ENCODE data around the gene NUTM1. TPM values are rescaled to one million over a fixed set of nuclear protein-coding genes. Genes with fewer than 3 reads are reported as not detected.

Gene NUTM1
- total RNA-seq, 4 donors from 2014 or later = not detected

DNA sequence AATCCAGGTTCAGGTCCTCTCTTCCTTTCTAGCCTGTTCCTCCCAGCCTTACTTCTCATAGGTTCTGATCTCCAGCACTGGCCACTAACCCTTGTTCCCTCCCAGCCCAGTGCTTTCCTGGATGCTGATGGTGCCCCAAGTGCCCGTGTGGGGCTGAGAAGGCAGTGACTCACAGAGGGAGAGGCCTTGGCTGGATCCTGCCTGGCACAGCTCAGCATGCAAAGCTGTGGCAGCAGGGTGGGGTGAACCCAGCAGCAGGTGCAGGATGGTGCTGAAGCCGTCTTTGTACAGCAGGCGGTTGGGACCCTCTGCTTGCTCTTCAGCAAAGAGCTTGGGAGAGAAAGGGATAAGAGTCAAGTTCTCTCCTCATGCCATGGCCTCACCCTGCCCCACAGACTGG lies 16.3 kb downstream of the NUTM1 start:
- TF ChIP-seq, protein P1, sequence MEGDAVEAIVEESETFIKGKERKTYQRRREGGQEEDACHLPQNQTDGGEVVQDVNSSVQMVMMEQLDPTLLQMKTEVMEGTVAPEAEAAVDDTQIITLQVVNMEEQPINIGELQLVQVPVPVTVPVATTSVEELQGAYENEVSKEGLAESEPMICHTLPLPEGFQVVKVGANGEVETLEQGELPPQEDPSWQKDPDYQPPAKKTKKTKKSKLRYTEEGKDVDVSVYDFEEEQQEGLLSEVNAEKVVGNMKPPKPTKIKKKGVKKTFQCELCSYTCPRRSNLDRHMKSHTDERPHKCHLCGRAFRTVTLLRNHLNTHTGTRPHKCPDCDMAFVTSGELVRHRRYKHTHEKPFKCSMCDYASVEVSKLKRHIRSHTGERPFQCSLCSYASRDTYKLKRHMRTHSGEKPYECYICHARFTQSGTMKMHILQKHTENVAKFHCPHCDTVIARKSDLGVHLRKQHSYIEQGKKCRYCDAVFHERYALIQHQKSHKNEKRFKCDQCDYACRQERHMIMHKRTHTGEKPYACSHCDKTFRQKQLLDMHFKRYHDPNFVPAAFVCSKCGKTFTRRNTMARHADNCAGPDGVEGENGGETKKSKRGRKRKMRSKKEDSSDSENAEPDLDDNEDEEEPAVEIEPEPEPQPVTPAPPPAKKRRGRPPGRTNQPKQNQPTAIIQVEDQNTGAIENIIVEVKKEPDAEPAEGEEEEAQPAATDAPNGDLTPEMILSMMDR (IDR thresholded peaks at IDR 0.05; ENCODE audit: low read depth) = no peak

DNA sequence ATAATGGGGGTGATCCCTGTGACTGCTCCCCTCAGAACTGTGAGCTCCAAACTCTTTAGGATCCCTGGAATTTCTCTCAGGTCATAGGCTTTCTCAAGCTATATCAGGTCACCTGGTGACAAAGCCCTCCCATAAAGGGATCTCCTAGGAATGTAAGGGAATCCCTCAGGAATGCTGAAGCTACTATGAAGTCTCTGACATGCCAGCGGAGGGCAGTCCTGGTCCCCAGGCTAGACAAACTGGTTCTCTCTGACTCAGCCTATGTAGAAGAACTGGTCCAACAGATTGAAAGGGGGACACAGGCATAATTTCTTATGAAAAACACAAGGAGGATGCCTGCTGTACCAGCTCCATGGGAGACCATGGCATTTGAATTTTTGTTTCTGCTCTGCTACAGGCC lies 17.2 kb downstream of the NUTM1 start:
- TF ChIP-seq, protein P1 (IDR thresholded peaks at IDR 0.05; ENCODE audit: low read depth) = no peak

DNA sequence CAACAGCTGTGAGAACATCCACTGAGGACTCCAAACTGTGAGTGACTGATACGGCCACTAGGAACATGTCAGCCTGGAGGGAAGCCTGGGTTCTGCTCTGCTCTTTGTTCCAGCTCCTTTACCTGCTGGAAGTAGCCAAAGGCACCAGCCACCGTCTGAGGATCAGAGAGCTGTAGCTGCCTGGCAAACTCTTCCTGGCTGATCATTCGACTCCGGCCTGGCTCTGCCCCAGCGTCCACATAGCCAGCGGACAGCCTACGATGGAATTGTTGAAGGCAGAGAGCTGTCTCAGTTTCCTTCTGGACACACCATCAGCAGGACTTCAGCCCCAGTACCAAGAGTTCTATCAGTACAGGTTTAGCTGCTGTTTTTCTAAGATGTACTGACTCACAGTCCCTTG lies 18.2 kb downstream of the NUTM1 start:
- TF ChIP-seq, protein P1 (IDR thresholded peaks at IDR 0.05; ENCODE audit: low read depth) = no peak

DNA sequence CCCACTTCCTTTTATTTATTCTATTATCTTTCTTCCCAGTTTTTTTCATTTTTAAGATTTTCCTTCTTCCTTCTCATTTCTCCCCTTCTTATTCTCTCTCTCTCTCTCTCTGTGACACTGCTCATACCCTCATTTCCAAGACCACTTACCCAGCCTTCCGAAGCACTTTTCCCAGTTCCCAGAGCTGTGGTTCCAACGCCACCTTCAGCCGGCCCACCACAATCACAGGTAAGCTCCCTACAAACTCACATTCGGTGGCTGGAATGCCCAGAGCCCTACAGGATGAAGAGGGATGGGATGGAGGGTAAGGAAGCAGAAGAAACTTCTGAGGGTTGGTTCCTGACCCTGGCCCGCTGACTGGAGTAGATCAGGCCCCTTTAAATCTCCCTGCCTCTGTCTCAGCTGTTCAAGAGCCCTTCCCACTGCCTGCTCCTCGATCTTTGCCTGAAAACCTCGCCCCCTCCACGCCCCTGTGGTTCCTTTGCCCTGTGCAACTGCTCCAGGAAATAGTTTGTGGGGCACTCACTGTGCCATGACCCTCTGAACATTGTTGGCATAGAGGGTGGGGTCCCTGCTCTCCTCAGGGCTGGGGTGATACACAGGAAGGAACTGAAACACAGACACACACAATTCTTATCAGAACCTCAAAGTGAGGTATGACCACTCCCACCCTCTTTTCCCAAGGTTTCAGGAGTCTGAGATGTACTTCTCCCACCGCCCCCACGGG lies 19.1 kb downstream of the NUTM1 start:
- TF ChIP-seq, protein P1 (IDR thresholded peaks at IDR 0.05; ENCODE audit: low read depth) = no peak

DNA sequence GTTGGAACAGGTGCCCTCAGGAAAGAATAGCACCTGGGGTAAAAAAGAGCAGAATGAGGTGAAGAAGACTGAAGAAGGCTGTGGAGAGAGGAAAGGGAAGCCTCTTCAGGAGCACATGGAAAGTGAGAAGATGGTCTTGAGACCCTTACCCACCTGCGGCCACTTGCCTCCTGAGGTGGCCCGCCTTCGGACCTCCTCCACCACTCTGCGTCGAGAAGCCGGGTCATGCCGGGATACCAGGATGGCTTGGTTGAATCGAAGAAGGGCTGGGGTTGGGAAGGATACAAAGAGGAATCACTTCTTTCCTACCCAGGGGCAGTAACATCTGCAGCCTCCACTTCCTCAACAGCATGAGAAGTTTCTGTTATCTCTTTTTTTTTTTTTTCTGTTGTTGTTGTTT lies 20.9 kb downstream of the NUTM1 start:
- TF ChIP-seq, protein P1 (IDR thresholded peaks at IDR 0.05; ENCODE audit: low read depth) = no peak

DNA sequence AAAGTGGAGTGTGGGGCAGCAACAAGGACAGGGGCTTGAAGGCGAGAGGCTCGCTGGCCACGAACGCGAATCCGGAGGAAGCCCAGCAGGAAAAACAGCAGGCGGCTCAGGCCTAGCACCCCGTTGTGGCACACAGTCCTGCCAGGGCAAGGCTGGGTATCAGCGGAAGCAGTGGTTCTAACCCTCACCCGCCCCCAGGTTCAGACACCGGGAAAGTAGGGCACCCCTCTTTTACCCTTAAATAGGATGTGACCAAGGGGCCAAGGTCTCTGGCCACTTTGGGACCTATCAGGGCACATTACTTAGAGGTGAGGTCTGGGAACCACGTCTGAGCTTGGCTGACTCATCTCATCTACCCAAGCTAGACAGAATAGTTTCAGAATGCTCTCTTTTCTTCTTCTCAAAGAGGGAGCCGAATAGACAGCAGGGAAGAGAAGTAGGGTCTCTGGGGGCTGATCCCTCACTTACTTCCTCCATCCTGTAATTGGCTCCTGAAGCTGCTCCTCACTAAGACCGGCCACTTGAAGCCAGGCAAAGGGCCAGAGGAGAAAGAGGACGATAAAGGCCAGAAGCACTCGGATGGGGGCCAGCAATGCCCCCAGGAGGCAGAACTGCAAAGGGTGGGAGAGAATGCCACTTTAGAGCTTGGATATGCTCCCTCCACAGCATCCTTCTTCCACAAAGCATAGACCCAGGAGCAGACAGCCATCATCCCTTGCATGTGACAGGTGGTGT lies 22.1 kb downstream of the NUTM1 start:
- TF ChIP-seq, protein P1 (IDR thresholded peaks at IDR 0.05; ENCODE audit: low read depth) = no peak

DNA sequence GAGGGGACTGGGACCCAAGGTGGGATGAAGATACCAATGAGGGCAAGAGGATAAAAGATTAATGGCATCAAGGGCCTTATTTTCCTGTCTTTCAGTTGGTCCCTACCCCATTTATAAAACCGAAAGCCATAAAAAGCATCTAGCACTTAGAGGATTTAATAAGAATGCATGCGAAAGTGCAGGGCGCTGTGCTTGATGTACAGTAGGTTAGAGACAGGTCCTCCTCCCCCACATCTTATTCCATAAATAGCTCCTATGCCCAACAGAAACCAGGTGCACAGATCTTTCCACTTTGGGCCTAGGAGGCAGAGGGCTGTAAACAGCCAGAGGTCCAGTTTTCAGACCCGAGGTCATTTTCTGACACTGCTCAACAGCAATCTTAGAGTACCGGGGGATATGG lies 22.7 kb downstream of the NUTM1 start:
- TF ChIP-seq, protein P1 (IDR thresholded peaks at IDR 0.05; ENCODE audit: low read depth) = no peak
